Activated CD4-positive, alpha-beta T cell treated with anti-CD3 and anti-CD28 coated beads, Interleukin-2, Interleukin-4, amounts not matched to agents 100 ng/mL and 50 ng/mL, durations not matched to agents 16 hours and 8 hours (primary cell): ENCODE measurements around the gene GABBR1.

ENCODE experiments used
- DNase-seq: peaks from one replicate; pipeline ENCODE4 v3.0.0-alpha.2; 2020; ENCODE audit warnings: low spot score

GABBR1 gene

DNA sequence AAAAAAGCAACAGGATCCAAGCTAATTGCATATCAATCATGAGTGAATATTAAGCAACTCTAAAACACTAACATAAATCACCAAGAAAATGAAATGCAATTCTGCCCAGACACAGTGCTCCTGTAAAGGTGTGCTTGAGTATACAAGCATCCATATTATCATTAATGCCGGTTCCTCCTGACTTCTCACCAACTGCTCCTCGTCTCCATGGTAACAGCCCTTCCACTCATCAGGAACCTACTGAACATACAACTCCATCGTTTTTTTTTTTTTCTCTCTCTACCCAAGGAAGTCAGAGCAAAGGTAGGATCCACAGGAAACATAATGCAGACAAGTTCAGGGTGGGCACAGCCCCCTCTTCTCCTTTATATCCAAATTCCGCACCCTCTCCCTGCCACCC lies 12.4 kb downstream of the GABBR1 start:
- DNase-seq, result no peak

DNA sequence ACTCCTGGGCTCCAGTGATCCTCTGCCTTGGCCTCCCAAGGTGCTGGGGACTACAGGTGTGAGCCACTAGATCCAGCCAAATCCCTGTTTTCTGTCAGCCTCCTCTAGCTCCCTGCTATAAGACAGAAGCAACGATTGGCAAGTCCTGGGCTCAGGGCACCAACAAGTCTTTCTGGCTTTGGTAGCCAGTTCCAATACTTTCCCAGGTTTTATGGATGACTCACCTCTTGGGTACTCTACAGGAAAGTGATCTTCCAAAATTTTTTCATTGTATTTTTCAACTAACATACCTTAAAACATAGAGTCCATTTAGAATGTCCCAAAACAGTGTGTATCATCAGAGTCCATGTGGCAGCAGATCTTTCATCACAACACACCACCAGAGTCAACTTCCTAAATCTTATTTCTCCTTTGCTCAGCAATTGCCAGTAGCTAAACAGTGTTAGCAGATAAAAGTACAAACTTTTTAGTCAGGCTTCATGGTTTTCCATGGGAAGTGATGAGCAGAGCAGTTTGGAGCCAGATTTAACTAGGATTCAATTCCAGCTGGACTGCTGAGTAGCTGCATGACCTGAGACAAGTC lies 13.3 kb downstream of the GABBR1 start:
- DNase-seq, result no peak

DNA sequence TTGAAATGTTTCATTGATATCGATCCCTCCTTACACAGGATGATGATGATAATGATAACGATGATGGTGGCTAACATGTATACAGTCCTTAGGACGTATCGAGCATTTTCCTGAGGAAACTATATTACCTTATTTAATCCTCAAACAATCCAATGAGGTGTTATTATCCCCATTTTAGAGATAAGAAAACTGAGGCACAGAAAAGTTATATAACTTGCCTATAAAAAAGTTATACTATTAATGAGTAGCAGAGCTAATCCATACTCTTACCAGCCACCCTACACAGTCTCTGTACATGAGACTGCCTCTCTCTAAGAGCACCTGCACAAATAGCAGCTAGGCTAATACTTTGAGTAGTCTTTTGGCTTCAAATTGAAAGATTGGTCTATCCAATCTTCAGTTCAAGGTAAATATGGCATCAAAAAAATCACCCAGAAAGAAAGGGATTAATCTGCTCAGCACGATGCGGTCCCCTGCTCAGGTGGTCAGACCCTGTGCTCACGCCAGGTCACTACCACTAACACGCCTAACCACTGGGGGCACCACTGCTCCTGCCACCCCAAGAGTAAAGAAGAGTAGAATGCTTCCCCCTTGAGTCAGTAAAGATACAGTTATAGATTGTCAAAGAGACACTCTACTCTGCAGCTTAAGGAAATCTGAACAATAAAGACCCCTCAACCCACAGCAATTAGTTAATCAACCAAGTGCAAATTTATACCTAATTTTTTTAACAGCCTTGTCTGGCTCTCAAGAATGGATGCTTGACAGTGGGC lies 15.0 kb downstream of the GABBR1 start:
- DNase-seq, result no peak

DNA sequence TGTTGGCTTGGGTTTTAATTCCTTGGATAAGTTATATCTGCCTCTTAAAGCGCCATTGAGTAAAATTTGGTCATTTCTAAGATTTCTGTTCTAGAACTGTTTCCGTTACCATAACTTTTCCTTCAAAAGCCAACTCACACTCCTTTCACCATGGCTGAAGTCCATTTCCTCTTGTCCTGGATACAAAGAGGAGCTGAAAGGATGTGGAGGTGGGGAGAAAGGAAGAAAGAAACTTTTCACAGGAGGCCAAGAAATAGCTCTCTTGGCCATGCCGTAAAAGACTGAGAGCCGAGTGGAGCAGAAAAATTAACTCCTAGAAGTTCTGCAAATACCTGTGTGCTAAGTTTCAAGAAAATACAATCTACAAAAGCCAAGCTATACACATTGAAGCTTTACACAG lies 21.6 kb downstream of the GABBR1 start:
- DNase-seq, result no peak

DNA sequence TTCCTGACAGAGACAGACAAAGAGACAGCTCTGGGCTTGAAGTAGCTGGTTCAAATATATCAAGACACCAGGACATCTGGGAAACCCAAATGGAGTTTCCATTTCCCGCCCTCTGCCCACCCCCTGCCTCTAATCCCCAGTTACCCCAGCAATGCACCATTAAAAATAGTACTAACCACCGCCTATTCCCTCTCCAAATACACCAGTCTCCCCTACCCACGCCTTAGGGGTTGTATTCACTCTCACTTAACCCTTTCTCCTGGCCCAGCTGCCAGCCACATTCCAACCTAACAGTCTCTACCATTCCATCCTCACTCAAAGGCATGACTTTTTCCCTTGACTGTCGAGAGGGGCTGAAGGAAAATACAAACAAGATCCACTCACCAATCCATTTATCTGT lies 22.4 kb downstream of the GABBR1 start:
- no peak for DNase-seq

DNA sequence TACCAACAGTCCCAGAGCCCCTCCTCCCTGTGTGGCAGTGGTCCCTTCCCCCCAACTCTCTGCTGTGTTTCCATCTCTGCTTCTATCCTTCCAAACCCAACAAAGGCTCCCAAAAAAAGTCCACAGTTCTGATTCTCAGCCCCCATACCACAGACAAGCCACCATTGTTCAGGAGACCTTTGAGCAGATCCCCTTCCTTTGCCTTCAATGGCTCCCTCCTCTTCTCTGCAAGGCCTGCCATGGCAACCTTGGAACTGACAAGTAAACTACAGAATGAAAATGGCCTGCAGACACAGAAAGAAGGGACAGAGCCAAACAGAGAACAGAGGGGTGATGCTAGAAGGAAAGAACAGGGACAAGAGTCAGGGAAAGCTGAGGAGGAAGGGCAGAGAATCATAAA lies 24.9 kb downstream of the GABBR1 start:
- DNase-seq, result no peak

DNA sequence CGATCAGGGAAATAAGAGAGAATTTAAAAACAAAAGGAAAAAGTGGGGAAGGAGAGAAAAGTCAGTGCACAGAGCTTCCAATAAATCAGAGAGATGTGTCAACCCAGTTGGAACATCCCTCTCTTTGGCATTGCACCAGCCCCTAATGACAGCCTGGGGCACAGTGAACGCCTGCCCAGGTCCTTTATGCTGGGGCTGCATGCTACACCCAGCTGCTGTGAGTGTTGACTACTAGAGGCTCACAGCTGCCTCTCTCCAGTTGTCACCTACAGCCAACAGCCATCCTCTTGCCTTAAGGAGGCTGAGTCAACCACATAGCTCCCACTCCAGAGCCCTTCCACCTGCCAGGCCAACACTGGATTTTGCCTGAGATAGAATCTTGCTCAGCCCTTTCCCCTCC lies 29.1 kb downstream of the GABBR1 start:
- no peak for DNase-seq

DNA sequence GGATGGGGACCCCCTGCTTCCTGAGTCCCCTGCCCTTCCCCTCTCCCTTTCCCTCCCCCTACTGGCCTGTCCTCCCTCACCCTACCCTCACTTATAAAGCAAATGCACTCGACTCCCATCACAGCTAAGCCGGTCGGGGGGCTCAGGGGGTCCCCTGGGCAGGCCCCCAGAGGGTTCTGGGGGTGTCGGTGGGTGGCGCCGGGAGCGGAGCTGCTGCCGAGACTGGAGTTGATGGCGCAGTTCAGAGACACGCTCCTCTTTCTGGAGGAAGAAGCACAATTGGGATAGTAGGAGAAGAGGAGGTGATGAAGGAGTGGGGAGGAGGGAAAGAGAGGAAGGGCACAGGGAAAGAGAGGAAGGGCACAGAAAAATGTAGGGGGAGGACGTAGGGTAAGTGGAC lies 29.5 kb downstream of the GABBR1 start:
- DNase-seq, result no peak

DNA sequence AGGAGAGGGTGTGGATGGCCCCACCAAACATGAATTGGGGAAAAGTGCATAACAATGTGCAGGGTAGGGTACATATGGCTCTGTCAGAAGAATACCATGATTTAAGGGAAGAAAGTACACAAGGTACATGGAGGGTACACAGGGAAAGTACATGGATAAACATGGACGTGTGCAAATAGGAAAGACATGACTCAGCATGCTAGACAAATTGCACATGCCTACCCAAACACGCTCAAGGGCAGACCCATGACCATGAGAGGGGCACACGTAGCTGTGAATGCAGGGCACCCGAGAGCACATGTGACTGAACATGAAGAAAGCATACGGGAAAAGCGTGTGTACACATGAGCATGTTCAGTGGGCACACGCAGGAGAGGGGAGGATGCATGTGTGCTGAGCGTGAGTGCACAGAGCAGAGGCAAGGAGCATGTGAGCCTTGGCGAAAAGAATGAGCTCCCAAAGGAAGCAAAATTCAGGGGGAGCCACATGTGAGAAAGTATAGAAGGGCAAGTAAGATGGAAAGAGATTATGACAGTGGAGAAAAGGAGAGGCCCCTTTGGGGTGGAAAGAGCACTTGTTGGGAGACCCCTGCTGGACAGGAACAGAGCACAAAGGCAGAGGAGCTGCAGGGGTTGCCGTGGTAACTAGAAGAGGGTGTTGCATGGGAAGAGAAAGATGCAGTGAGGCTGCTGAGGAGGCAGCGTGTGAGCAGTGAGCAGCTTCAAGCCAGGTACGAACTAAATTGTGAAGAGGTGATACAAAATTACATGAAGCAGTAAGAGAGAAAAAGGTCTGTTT lies 30.2 kb downstream of the GABBR1 start:
- DNase-seq, result peak; percentile 6

DNA sequence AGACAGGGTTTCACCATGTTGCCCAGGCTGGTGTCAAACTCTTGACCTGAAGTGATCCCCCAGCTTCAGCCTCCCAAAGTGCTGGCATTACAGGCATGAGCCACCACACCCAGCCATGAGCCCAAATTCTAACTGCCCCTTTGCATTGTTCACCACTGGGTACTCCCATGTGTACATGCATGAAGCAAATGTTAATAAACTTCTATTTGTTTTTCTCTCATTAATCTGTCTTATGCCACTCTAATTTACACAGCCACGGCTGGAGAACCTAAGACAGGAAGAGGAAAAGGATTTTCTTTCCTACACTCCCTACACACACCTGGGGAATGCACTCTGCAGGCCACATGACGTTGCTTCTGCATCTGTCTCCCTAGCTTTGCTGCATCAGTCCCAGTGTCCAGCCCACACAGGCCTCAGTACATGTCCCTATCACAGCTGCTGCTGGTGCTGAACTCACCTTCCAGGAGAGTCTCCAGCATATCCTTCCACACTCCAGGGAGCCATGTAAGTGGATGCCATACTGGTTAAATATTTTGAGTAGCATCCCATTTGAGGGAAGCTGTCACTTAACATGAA lies 34.7 kb downstream of the GABBR1 start:
- DNase-seq, result no peak

DNA sequence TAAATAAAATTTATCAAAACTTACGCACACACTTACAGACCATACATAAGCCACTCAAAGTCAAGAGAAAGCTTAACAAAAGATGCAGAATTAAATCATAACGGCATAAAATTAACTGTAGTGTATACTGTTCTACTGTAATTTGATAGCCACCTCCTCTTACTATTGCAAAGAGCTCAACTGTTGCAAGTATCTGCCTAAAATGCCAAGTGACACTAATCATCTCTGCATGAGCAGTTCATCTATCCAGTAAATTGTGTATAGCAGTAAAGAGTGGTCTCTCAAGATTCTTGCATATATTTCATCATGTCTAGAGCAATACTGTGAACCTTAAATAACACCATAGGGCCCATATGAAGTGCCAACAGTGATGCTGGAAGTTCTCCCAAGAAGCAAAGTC lies 35.8 kb downstream of the GABBR1 start:
- DNase-seq, result no peak

DNA sequence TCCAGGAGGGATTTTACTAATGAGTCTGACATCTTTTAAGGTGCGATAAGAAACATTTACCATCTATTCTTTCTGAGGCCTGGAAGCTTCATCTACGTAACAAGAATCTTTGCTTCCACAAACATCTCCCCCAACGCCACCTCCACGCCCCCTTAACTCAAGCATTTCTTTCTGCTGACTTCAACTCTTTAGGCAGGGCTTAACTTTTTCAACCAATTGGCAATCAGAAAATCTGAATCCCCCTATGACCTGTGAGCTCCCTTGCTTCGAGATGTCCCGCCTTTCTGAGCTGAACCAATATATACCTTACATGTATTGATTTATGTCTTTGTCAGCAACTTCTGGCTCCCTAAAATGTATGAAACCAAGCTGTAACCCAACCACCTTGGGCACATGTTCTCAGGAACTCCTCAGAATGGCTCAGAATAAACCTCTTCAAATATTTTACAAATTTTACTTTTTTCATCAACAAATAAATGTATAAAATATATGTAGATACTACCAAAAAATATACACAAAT lies 36.5 kb downstream of the GABBR1 start:
- no peak for DNase-seq

DNA sequence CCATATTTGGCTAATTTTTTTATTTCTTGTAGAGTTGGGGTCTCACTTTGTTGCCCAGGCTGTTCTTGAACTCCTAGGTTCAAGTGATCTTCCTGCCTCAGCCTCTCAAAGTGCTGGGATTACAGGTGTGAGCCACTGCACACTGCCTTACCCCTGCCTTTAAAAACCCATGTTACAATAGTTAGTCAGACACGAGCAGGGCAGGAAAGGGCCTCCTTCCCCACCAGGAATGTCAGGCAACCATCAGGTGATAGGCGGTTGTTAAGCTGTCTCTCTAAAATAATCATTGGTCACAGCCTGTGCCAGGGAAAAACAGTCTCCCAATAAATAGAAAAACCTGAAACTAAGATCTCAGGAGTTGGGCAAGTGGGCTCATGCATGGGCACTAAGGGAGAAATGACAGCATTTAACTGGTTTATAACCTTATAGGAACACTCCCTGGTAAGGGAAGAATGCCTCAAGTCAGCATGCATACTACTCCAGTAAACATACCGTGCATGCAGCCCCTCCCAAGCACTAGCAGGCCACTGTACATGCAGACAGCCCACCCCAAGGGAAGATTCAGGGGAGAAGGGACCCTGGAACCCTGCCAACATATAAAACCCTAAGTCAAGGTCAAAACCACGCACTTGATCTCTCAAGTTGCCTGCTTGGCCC lies 39.7 kb downstream of the GABBR1 start:
- DNase-seq, result no peak

DNA sequence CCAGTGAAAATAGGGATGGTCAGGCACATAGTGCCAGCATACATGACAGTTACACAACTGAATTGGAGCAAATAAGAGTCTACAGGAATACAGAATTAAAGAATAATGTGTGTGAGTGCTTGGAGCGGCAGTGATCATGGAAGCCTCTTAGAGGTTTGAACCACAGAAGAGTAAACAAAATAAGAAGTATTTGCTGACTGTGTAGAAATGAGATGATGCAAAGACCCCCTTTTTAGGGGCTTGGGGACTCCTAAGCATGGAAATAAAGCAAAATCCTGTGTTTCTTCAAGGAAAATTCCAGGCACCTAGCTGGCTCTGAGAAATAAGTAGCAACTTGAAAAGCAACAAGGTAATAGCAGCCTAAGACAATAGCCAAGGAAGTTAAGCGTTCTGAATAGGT lies 41.3 kb downstream of the GABBR1 start:
- no peak for DNase-seq

DNA sequence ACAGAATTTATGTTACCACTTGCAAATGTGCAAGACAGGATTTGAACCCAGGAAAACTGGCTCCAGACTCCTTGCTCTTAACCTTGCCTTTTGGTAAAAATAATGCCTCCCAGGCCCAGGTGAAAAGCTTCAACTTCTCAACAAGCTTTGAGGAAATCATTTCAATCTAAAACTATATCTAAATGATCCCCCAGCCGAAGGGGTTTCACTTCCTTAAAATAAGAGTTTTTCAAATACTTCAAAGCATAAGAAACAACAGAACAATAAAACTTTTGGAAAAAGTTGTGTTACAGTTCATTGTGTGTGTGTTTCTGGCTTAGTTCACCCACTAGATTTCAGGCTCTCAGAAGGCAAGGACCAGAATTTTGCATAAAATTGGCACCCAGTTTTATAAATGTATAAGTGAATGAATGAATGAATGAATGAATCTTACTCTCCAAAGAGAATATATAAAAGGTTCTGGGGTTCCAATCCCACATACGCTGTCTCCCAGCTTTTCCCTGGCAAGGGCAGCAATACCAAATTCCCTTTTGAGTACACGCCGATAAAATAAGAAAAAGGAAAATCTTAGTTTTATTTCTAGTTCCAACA lies 42.7 kb downstream of the GABBR1 start:
- DNase-seq, result no peak

DNA sequence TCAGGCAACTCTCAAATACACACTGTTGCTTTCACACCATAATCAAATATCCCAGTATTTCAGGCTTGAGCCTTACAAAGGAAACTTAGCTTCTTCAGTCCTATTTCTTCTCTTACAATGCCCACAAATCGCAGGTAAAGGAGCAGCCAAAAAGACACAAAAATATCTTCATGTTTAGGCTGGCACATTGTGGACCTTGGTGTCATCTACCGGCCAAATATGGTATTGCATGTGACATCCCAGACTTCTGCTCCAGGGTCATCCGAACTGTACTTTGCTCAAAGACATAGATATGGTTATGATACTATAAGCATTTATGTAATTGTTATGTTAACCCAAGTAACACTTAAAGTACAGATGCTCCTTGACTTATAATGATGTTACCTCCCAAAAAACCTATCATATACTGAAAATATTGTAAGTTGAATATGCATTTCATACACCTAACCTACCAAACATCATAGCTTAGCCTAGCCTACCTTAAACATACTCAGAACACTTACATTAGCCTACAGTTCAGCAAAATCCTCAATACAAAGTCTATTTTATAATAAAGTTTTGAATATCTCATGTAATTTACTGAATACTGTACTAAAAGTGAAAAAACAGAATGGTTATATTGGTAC lies 43.4 kb downstream of the GABBR1 start:
- peak; percentile 62 for DNase-seq

DNA sequence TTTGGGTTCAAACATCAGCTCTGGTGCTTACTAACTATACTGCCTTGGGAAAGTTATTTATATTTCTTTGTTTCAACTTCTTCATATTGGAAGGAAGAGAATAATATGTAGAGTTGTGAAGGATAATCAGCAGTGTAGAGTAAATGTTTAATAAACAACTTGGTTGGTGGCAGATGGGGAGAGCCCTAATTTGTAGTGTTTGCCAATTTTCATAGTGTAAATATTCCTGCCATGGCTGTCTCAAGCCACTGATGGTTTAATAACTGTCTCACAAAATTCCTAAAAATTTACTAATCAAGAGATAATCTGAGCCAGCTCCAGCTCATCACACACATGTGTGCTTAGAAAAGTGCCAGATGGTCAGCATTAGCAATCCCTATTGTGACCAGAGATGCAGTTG lies 48.2 kb downstream of the GABBR1 start, which contains the start of gene OR2H2:
Gene OR2H2, plus strand, starts transcription at position 301 of the 400 bp plus-strand sequence. CDS start 2,824 bp downstream, outside the sequence.
- DNase-seq, result no peak

DNA sequence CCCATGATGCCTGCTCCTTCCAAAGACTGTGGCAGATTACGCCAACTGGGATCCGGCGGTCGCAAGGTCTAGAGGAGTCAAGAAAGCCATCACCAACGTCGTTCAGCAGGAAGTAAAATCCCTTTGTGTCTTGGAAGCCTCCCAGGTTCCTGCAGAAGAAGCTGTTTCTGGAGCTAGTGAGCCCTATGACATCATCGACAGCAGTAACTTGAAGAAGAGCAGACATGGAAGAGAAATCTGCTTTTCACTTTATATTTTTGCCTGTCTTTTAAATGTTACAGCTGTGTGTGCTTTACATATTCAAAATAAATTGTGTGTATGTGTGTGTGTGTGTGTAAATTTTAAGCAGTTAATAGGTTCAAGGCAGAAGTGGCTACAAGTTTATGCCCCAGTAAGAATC lies 55.4 kb downstream of the GABBR1 start:
- no peak for DNase-seq

DNA sequence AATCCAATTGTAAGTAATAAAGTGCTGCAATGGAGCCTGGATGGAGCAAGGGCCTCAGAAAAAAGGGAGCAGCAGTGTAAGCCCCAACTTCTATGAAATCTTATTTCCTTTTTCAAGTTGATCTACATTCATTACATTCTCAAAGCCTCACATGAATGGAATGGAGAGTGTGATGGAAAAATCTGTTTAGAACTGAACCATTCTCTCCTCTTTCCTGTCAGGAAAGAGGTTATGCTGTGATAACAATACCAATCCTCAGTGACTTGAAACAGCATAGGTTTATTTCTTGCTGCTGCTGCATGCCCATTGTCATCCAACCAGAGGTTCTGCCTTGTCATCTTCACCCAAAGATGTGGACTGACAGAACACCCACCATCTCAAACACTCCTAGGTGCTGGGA lies 56.9 kb downstream of the GABBR1 start:
- no peak for DNase-seq

DNA sequence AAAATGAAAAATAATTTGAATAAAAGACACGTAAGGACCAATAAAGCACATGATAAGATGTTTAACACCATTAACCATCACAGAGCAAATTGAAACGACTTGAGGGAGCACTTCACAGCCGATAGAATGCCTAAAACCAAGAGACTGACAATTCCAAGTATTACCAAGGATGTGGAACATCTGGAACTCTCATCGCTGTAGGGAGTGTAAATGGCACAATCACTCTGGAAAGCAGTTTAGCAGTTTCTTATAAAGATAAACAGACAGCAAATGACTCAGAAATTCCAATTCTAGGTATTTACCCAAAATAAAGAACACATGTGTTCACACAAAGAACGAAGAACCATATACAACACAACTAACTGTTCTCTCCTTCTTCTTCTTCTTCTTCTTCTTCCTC lies 65.0 kb downstream of the GABBR1 start:
- no peak for DNase-seq

DNA sequence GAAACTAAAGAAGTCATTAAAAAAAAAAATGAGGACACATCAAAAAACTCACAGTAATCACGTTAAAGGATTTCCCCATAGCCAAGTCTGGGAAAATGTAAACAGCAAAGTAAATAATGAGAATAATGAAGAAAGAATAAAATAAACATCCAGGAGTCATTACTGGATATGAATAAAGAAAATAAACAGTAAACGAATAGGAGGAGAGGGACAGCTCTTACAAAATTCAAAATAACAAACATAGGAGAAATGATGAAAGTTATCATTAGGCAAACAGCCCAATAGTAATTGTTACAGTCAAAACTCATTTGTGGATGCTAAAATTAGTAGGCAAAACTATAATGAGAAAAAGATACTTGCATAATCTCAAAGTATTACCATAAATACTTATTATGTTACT lies 65.4 kb downstream of the GABBR1 start:
- DNase-seq, result no peak
